Measurements from ENCODE around the gene CFAP46. TPM values are rescaled to one million over a fixed set of nuclear protein-coding genes. Genes with fewer than 3 reads are reported as not detected.
A peak's percentile ranks its signal among the peaks of the same experiment; 100 is the strongest.

Gene CFAP46
- total and polyA plus RNA-seq, 2 experiments from 2014 or later, result 3.1 to 5.4 TPM

DNA sequence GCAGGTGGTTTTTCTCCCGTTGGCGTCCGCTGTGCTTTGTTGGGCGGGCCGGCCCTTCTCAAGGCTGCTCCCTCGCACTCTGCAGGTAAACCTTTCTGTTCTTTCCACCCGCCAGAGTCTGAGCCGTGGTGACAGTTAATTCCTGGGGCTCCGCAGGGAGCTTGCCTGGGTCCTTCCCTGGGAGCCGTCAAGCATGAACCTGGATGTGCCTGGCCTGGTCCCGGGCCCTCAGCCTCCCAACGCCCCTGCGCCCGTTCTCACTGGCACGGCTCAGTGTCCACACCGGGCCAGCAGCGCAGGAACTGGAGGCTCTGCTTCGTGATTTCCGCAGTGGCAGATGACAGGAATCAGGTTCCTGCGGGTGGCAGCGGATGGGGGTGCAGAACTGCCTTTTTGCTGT, 145.5 kb downstream of the CFAP46 start:
- H3K36me3 Mint-ChIP-seq (ENCODE audit: low read depth), result no peaks in the 10 kb centered on the region
- no peak overlapping the region for H3K4me3 Mint-ChIP-seq
- H3K9me3 Mint-ChIP-seq, result no peaks in the 10 kb centered on the region
- Histone ChIP-seq H3K4me1 (ENCODE audit: insufficient read depth) (no peaks in the 10 kb centered on the region), H3K4me3 (no peak overlapping the region), H3K9me2 (ENCODE audit: insufficient read depth) (no peaks in the 10 kb centered on the region), H3K79me2 (replicated peaks; ENCODE audit: insufficient read depth) (no peaks in the 10 kb centered on the region), H3F3A (replicated peaks; ENCODE audit: low read depth) (no peaks in the 10 kb centered on the region), H3K36me3 (ENCODE audit: insufficient read depth) (no peaks in the 10 kb centered on the region), H3K27ac (ENCODE audit: low read depth) (no peak overlapping the region), H3K4me2 (no peak overlapping the region), H3K27me3 (ENCODE audit: insufficient read depth) (no peaks in the 10 kb centered on the region), H4K20me1 (replicated peaks; ENCODE audit: insufficient read depth) (no peaks in the 10 kb centered on the region), H2AFZ (no peak overlapping the region)
- DNase-seq (ENCODE audit: low spot score) (no peak), ATAC-seq (no peak)
- TF ChIP-seq, protein P1, sequence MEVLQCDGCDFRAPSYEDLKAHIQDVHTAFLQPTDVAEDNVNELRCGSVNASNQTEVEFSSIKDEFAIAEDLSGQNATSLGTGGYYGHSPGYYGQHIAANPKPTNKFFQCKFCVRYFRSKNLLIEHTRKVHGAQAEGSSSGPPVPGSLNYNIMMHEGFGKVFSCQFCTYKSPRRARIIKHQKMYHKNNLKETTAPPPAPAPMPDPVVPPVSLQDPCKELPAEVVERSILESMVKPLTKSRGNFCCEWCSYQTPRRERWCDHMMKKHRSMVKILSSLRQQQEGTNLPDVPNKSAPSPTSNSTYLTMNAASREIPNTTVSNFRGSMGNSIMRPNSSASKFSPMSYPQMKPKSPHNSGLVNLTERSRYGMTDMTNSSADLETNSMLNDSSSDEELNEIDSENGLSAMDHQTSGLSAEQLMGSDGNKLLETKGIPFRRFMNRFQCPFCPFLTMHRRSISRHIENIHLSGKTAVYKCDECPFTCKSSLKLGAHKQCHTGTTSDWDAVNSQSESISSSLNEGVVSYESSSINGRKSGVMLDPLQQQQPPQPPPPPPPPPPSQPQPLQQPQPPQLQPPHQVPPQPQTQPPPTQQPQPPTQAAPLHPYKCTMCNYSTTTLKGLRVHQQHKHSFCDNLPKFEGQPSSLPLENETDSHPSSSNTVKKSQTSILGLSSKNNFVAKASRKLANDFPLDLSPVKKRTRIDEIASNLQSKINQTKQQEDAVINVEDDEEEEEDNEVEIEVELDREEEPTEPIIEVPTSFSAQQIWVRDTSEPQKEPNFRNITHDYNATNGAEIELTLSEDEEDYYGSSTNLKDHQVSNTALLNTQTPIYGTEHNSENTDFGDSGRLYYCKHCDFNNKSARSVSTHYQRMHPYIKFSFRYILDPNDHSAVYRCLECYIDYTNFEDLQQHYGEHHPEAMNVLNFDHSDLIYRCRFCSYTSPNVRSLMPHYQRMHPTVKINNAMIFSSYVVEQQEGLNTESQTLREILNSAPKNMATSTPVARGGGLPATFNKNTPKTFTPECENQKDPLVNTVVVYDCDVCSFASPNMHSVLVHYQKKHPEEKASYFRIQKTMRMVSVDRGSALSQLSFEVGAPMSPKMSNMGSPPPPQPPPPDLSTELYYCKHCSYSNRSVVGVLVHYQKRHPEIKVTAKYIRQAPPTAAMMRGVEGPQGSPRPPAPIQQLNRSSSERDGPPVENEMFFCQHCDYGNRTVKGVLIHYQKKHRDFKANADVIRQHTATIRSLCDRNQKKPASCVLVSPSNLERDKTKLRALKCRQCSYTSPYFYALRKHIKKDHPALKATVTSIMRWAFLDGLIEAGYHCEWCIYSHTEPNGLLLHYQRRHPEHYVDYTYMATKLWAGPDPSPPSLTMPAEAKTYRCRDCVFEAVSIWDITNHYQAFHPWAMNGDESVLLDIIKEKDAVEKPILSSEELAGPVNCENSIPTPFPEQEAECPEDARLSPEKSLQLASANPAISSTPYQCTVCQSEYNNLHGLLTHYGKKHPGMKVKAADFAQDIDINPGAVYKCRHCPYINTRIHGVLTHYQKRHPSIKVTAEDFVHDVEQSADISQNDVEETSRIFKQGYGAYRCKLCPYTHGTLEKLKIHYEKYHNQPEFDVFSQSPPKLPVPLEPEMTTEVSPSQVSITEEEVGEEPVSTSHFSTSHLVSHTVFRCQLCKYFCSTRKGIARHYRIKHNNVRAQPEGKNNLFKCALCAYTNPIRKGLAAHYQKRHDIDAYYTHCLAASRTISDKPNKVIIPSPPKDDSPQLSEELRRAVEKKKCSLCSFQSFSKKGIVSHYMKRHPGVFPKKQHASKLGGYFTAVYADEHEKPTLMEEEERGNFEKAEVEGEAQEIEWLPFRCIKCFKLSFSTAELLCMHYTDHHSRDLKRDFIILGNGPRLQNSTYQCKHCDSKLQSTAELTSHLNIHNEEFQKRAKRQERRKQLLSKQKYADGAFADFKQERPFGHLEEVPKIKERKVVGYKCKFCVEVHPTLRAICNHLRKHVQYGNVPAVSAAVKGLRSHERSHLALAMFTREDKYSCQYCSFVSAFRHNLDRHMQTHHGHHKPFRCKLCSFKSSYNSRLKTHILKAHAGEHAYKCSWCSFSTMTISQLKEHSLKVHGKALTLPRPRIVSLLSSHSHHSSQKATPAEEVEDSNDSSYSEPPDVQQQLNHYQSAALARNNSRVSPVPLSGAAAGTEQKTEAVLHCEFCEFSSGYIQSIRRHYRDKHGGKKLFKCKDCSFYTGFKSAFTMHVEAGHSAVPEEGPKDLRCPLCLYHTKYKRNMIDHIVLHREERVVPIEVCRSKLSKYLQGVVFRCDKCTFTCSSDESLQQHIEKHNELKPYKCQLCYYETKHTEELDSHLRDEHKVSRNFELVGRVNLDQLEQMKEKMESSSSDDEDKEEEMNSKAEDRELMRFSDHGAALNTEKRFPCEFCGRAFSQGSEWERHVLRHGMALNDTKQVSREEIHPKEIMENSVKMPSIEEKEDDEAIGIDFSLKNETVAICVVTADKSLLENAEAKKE (CRISPR knock-in tag; IDR thresholded peaks at IDR 0.05), result no peak
- TF ChIP-seq ZNF114 (CRISPR knock-in tag; IDR thresholded peaks at IDR 0.05) (no peak), JUNB (IDR thresholded peaks at IDR 0.05; ENCODE audit: unreplicated experiment) (no peak), ZNF331 (CRISPR knock-in tag; IDR thresholded peaks at IDR 0.05; ENCODE audit: low read depth) (no peak)
- peaks cover 13% of the 10 kb centered on the region for H3K27me3 Mint-ChIP-seq (ENCODE audit: insufficient read depth, low read depth, poor library complexity)
- no peaks in the 10 kb centered on the region for H3K4me1 Mint-ChIP-seq
- no peak overlapping the region for H3K27ac Mint-ChIP-seq

DNA sequence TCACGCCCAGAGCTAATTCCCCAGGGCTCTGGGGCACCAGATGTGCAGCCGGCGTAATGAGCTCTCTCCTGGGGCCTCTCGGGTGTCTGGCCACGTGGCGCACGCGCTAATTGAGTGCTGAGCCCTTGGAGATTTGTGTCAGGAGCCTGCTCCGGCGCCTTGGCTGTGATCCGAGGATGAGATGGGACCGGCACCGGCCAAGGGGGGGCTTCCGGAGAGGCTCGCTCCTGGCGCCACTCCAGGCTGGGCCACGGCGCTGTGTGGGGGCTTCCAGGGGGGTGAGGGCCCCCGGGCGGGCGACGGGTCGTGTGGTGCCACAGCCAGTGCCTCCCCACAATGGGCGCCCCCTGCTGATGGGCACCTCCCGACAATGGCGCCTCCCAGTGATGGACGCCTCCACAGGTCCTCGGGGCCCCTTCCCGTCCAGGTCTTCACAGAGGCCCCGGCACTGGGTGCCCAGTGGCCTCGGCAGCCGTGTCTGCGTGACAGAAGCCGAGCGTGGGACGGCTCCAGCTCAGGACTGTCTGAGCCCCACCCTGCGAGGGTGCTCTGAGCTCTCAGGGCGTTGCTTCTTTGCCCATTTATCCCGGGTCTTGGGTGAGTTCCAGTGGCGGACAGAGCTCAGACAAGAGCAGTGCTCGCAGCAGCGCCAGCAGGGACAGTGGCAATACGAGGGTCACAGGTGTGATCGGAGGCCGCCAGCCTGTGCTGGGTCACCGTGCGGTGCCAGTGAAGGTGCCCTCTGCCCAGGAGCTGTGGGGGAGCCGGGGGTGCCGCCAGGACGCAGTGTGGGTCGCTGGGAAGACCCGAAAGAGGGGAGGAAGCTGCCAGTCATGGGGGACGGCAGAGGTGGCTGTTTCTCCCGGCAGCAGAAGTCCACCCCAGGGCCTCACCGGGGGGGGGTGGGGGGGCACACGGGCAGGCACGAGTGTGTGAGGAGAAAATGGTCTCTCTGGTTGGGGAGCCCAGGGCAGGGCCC, 148.2 kb downstream of the CFAP46 start:
- Histone ChIP-seq H3K4me2 (no peak overlapping the region), H2AFZ (no peak overlapping the region), H3K4me1 (ENCODE audit: insufficient read depth) (no peaks in the 10 kb centered on the region), H3K4me3 (no peak overlapping the region), H3K27me3 (ENCODE audit: insufficient read depth) (peaks cover 13% of the 10 kb centered on the region), H3F3A (replicated peaks; ENCODE audit: low read depth) (no peaks in the 10 kb centered on the region), H3K27ac (ENCODE audit: low read depth) (no peak overlapping the region), H4K20me1 (replicated peaks; ENCODE audit: insufficient read depth) (no peaks in the 10 kb centered on the region), H3K79me2 (replicated peaks; ENCODE audit: insufficient read depth) (no peaks in the 10 kb centered on the region), H3K36me3 (ENCODE audit: insufficient read depth) (no peaks in the 10 kb centered on the region), H3K9me2 (ENCODE audit: insufficient read depth) (no peaks in the 10 kb centered on the region)
- no peaks in the 10 kb centered on the region for H3K9me3 Mint-ChIP-seq
- H3K27ac Mint-ChIP-seq, result no peak overlapping the region
- no peak for DNase-seq (ENCODE audit: low spot score)
- no peaks in the 10 kb centered on the region for H3K36me3 Mint-ChIP-seq (ENCODE audit: low read depth)
- TF ChIP-seq JUNB (IDR thresholded peaks at IDR 0.05; ENCODE audit: unreplicated experiment) (no peak), EZH2phosphoT487 (IDR thresholded peaks at IDR 0.05; ENCODE audit: unreplicated experiment) (no peak), ZNF114 (CRISPR knock-in tag; IDR thresholded peaks at IDR 0.05) (no peak), STAT1 (IDR thresholded peaks at IDR 0.05; ENCODE audit: unreplicated experiment) (no peak)
- TF ChIP-seq, protein P2, sequence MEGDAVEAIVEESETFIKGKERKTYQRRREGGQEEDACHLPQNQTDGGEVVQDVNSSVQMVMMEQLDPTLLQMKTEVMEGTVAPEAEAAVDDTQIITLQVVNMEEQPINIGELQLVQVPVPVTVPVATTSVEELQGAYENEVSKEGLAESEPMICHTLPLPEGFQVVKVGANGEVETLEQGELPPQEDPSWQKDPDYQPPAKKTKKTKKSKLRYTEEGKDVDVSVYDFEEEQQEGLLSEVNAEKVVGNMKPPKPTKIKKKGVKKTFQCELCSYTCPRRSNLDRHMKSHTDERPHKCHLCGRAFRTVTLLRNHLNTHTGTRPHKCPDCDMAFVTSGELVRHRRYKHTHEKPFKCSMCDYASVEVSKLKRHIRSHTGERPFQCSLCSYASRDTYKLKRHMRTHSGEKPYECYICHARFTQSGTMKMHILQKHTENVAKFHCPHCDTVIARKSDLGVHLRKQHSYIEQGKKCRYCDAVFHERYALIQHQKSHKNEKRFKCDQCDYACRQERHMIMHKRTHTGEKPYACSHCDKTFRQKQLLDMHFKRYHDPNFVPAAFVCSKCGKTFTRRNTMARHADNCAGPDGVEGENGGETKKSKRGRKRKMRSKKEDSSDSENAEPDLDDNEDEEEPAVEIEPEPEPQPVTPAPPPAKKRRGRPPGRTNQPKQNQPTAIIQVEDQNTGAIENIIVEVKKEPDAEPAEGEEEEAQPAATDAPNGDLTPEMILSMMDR (conservative IDR thresholded peaks at IDR 0.05; ENCODE audit: low read depth in 2 of 2), result peak; percentile 17 to 60; a peak in 3 of 4 replicates
- no peak for ATAC-seq
- no peaks in the 10 kb centered on the region for H3K4me1 Mint-ChIP-seq
- H3K27me3 Mint-ChIP-seq (ENCODE audit: insufficient read depth, low read depth, poor library complexity), result peaks cover 24% of the 10 kb centered on the region
- no peak overlapping the region for H3K4me3 Mint-ChIP-seq
